RCC 7860 (cell line): Measurements from ENCODE around the gene LY86.

Experiments
- DNase-seq: peaks from one replicate; pipeline ENCODE4 v3.0.0-alpha.2; 2015; ENCODE audit warnings: low spot score
- FAIRE-seq: peaks from 2 replicates; lab custom pipeline; 2012; peaks lifted over from hg19 to GRCh38; lab: Jason Lieb, UNC

LY86 gene

GRCh38 chr6:6588064-6588923, at the start of gene LY86:
Gene LY86, plus strand, starts transcription at chr6:6588720. Its CDS starts 15 bp downstream, at chr6:6588735.
- no peak for FAIRE-seq
- no peak for DNase-seq

GRCh38 chr6:6539036-6539435, 49.5 kb upstream of the LY86 start:
- FAIRE-seq (no peak), DNase-seq (no peak)

- no peak for DNase-seq
Measured at GRCh38 chr6:6542357-6542756, 46.2 kb upstream of the LY86 start.

GRCh38 chr6:6543181-6543879, 45.2 kb upstream of the LY86 start:
- FAIRE-seq = no peak
- no peak for DNase-seq

More at GRCh38 chr6:6542357-6542756, 46.2 kb upstream of the LY86 start:
- FAIRE-seq = no peak

GRCh38 chr6:6545616-6546317, 42.8 kb upstream of the LY86 start:
- FAIRE-seq (no peak), DNase-seq (no peak)

- DNase-seq (no peak), FAIRE-seq (no peak)
Measured at GRCh38 chr6:6546318-6547109, 42.0 kb upstream of the LY86 start.

- FAIRE-seq (no peak), DNase-seq (peak; percentile 23)
Measured at GRCh38 chr6:6547110-6547879, 41.2 kb upstream of the LY86 start.

GRCh38 chr6:6556161-6556737, 32.3 kb upstream of the LY86 start:
- no peak for FAIRE-seq
- no peak for DNase-seq

- no peak for FAIRE-seq
- DNase-seq = no peak
Measured at GRCh38 chr6:6556738-6557503, 31.6 kb upstream of the LY86 start.

GRCh38 chr6:6557504-6557839, 31.0 kb upstream of the LY86 start:
- FAIRE-seq = no peak
- no peak for DNase-seq

GRCh38 chr6:6557886-6558285, 30.6 kb upstream of the LY86 start:
- FAIRE-seq (no peak), DNase-seq (no peak)

GRCh38 chr6:6559994-6560570, 28.4 kb upstream of the LY86 start:
- FAIRE-seq = no peak

GRCh38 chr6:6560909-6561308, 27.6 kb upstream of the LY86 start:
- DNase-seq (no peak), FAIRE-seq (no peak)

More at GRCh38 chr6:6559994-6560570, 28.4 kb upstream of the LY86 start:
- no peak for DNase-seq

GRCh38 chr6:6564154-6564553, 24.4 kb upstream of the LY86 start:
- FAIRE-seq = no peak
- no peak for DNase-seq

- DNase-seq = no peak
- FAIRE-seq = no peak
Measured at GRCh38 chr6:6565069-6565468, 23.5 kb upstream of the LY86 start.

- DNase-seq = no peak
- no peak for FAIRE-seq
Measured at GRCh38 chr6:6565488-6565887, 23.0 kb upstream of the LY86 start.

GRCh38 chr6:6566766-6567165, 21.8 kb upstream of the LY86 start:
- DNase-seq = no peak
- FAIRE-seq = no peak

- FAIRE-seq (no peak), DNase-seq (no peak)
Measured at GRCh38 chr6:6569096-6569810, 19.3 kb upstream of the LY86 start.
